Measurements from ENCODE around the gene NLGN1. TPM values are rescaled to one million over a fixed set of nuclear protein-coding genes. Genes with fewer than 3 reads are reported as not detected.

Gene NLGN1
- total RNA-seq, 4 donors from 2014 or later = 0.80 to 4.4 (median 1.8) TPM

DNA sequence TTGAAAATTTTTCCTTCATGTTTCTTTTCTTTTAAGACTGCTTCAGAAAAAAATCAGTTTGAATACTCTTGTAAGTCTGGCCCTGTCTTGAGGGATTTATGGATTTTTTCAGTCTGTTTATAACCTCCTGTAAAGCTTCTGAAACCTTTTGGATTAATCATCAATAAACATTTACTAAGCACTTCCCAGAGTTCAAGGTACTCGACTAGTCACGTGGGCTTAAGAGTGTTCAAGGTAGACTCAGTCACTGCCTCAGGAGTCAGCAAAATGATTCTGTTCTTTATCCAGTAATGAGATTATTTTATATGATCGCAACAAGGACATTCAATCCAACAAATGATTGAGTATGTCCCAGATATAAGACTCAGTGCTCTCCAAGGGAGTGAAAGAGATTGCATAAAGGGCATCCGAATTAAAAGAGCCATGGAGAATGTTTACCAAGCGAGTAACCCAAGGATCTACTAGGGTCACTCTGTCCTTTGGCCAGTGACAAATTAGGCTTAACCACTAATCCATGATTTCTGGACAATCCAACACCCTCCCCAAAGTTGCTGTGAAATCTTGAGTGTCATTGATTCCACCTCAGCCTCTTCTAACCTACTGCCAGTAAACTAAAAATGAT lies 735.0 kb downstream of the NLGN1 start:
- no peak for TF ChIP-seq POLR2A (IDR thresholded peaks at IDR 0.05)
- TF ChIP-seq, protein P1, sequence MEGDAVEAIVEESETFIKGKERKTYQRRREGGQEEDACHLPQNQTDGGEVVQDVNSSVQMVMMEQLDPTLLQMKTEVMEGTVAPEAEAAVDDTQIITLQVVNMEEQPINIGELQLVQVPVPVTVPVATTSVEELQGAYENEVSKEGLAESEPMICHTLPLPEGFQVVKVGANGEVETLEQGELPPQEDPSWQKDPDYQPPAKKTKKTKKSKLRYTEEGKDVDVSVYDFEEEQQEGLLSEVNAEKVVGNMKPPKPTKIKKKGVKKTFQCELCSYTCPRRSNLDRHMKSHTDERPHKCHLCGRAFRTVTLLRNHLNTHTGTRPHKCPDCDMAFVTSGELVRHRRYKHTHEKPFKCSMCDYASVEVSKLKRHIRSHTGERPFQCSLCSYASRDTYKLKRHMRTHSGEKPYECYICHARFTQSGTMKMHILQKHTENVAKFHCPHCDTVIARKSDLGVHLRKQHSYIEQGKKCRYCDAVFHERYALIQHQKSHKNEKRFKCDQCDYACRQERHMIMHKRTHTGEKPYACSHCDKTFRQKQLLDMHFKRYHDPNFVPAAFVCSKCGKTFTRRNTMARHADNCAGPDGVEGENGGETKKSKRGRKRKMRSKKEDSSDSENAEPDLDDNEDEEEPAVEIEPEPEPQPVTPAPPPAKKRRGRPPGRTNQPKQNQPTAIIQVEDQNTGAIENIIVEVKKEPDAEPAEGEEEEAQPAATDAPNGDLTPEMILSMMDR (IDR thresholded peaks at IDR 0.05) = no peak
- DNase-seq (ENCODE audit: low spot score in 2 of 2) = no peak
- intact Hi-C loops (cut with DNase I; ENCODE audit: low total_unique reads) = no loop called here
- whole genome bisulfite sequencing, 2 donors = 92 to 95% methylated on average over 5 of the region's 5 CpGs
- no peak overlapping the region for H3K4me3 ChIP-seq (ENCODE audit: low read depth, poor library complexity, severe bottlenecking)

DNA sequence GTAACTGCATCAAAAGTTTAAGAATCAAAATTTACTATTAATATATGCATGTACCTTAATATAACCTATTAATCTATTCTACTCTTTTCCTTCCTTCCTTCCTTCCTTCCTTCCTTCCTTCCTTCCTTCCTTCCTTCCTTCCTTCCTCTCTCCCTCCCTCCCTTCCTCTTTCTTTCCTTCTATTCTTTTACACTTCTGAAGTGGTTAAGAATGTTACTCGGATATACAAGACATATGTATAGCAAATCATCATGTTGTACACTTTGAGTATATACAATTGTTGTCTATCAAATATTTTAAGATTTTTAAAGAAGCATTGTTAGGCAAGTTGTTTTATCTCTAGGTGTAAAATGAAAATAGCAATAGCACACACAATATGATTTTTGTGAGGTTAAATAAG lies 748.5 kb downstream of the NLGN1 start:
- WGBS, 2 donors = 89 to 95% methylated on average over 1 of the region's 1 CpG
- DNase-seq (ENCODE audit: low spot score in 2 of 2) = no peak
- TF ChIP-seq POLR2A (IDR thresholded peaks at IDR 0.05) = no peak
- TF ChIP-seq, protein P1 (IDR thresholded peaks at IDR 0.05) = no peak
- H3K4me3 ChIP-seq (ENCODE audit: low read depth, poor library complexity, severe bottlenecking) = no peak overlapping the region
- intact Hi-C loops (cut with DNase I; ENCODE audit: low total_unique reads) = no loop called here

DNA sequence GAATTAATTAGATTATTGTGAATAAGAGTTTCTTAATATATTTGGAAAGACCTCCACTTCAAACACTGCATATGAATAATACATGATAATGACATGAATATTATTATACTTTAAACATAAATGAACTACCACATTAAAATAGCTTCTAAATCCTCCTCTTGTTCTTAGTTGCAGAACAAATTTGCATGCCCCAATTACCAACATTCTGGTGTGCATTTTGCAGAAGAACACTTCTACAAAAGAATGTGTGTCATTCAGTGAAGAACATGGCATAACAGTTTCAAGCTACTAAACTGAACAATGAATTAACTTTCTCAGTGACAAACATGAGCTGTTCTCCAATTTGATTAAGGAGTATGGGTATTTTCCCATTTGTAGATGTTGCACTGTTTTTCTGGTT lies 750.3 kb downstream of the NLGN1 start:
- intact Hi-C loops (cut with DNase I; ENCODE audit: low total_unique reads) = no loop called here

DNA sequence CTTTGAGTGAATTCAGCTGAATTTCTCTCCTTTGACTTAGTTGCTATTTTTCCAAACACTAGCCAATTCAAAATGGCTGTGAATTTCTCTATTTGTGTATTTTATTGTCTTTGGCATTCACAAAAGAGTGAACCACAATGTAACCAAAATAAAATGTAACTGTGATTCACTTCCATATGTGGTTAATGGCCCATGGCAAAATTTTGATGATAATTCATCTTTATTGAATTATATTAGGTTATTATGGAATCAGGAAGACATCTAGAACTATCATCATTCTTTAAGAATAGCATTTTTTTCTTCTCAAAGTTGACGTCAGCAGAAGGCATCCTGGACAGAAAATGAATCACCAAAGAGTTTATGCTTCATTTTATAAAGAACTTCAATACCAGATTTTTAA lies 756.3 kb downstream of the NLGN1 start:
- H3K4me3 ChIP-seq (ENCODE audit: low read depth, poor library complexity, severe bottlenecking) = no peak overlapping the region
- TF ChIP-seq, protein P1 (IDR thresholded peaks at IDR 0.05) = no peak
- no peak for TF ChIP-seq POLR2A (IDR thresholded peaks at IDR 0.05)
- DNase-seq (ENCODE audit: low spot score in 2 of 2) = no peak
- intact Hi-C loops (cut with DNase I; ENCODE audit: low total_unique reads) = no loop called here
- WGBS, 2 donors = 53 to 58% methylated on average over 1 of the region's 1 CpG

More for the DNA sequence above, 750.3 kb downstream of the NLGN1 start:
- TF ChIP-seq POLR2A (IDR thresholded peaks at IDR 0.05) = no peak
- TF ChIP-seq, protein P1 (IDR thresholded peaks at IDR 0.05) = no peak
- DNase-seq (ENCODE audit: low spot score in 2 of 2) = no peak
- no peak overlapping the region for H3K4me3 ChIP-seq (ENCODE audit: low read depth, poor library complexity, severe bottlenecking)

DNA sequence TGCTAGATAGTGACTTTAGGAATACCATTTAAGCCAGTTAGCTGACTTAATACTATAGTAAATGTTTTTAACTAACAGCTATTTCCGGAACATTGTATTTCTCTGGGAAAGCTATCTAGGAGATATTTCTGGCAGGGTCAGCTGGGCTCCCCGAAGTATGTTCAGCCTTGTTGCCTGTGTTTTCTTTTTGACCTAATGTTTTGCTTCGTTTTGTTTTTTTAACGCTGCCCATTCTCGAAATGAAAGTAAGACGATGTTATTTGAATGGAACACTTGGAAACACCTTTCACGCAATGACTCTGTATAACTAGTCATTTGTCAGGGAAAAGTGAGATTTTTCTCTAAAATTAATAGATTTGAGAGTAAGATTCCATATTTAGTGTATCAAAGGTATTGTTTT lies 758.7 kb downstream of the NLGN1 start:
- H3K4me3 ChIP-seq (ENCODE audit: low read depth, poor library complexity, severe bottlenecking) = no peak overlapping the region
- intact Hi-C loops (cut with DNase I; ENCODE audit: low total_unique reads) = no loop called here
- TF ChIP-seq, protein P1 (IDR thresholded peaks at IDR 0.05) = no peak
- no peak for TF ChIP-seq POLR2A (IDR thresholded peaks at IDR 0.05)
- DNase-seq (ENCODE audit: low spot score in 2 of 2) = no peak
- 85 to 87% methylated on average over 7 of the region's 7 CpGs for WGBS, 2 donors

DNA sequence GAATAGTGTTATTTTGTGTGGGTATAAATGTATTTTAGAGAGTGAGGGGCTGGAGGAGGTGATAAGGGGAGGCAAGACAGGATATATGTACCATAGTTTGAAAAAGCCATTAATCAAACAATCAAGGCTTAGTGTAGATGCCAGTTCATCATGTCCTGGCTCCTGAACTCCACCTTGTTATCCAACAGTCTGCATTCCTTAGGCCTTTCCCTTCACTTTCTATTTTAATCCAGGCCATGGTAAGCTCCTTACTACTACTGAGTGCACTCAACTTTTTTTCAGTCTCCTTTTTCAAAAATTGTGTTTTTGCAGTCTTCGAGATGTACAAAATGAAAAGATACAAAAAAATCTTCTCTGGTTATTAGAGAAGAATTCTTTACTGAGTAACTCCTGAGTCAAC lies 761.1 kb downstream of the NLGN1 start:
- no peak overlapping the region for H3K4me3 ChIP-seq (ENCODE audit: low read depth, poor library complexity, severe bottlenecking)
- TF ChIP-seq POLR2A (IDR thresholded peaks at IDR 0.05) = no peak
- TF ChIP-seq, protein P1 (IDR thresholded peaks at IDR 0.05) = no peak
- intact Hi-C loops (cut with DNase I; ENCODE audit: low total_unique reads) = no loop called here
- 90 to 93% methylated on average over 1 of the region's 1 CpG for WGBS, 2 donors
- no peak for DNase-seq (ENCODE audit: low spot score in 2 of 2)

Data from lower leg skin (tissue), 4 donors.